K562 (cell line): ENCODE data around the gene GNB2. TPM values are rescaled to one million over a fixed set of nuclear protein-coding genes. Genes with fewer than 3 reads are reported as not detected.
A peak's percentile ranks its signal among the peaks of the same experiment; 100 is the strongest.

Experiments
- ATF7 ChIP-seq: fragments of 450-650 bp; IDR thresholded peaks from 2 replicates; pipeline ENCODE4 v1.7.1; 2014; ENCODE audit warnings: mild to moderate bottlenecking, moderate library complexity
- BHLHE40 ChIP-seq: IDR thresholded peaks from 2 replicates; pipeline ENCODE4 v1.6.1; 2011; ENCODE audit warnings: low read length, improper control_type of control experiment
- CUX1 ChIP-seq: fragments of 200-800 bp; sonication (Bioruptor generic); IDR thresholded peaks from 2 replicates; pipeline ENCODE4 v1.6.1; 2016; ENCODE audit warnings: missing genetic modification characterization, missing compliant biosample characterization
- CXXC5 ChIP-seq: fragments of 250-450 bp; sonication (Bioruptor Pico); IDR thresholded peaks from 2 replicates; pipeline ENCODE4 v1.8.0; 2022; ENCODE audit warnings: inconsistent platforms, mild to moderate bottlenecking, moderate library complexity
- DMBX1 ChIP-seq: fragments of 250-450 bp; sonication (Bioruptor Pico); IDR thresholded peaks from 2 replicates; pipeline ENCODE4 v1.8.0; 2022; ENCODE audit warnings: inconsistent platforms, mild to moderate bottlenecking, moderate library complexity, borderline replicate concordance
- HDAC3 ChIP-seq: fragments of 450-650 bp; IDR thresholded peaks from 2 replicates; pipeline ENCODE4 v1.6.1; 2018; ENCODE audit warnings: borderline replicate concordance, mild to moderate bottlenecking, moderate library complexity; ENCODE audit not compliant: partially characterized antibody
- HLTF ChIP-seq: fragments of 450-650 bp; IDR thresholded peaks from 2 replicates; pipeline ENCODE4 v1.6.1; 2016
- HNRNPLL ChIP-seq: fragments of 200-400 bp; formaldehyde crosslinking; IDR thresholded peaks from 2 replicates; pipeline ENCODE4 v1.6.1; 2017; ENCODE audit warnings: low read length, low read depth, mild to moderate bottlenecking; ENCODE audit not compliant: poor library complexity, severe bottlenecking
- JUN ChIP-seq, 2 experiments: sonication (generic) in 1 of 2; formaldehyde crosslinking in 1 of 2; IDR thresholded peaks; 2 replicates each; pipeline versions ENCODE4 v1.6.1 to v1.8.0; 2012 to 2022; ENCODE audit warnings: borderline replicate concordance in 2 of 2, mild to moderate bottlenecking in 2 of 2, improper control_type of control experiment in 1 of 2, low read depth in 1 of 2, low read length in 1 of 2, missing genetic modification reagents in 1 of 2
- MECOM ChIP-seq: fragments of 250-450 bp; sonication (Bioruptor Pico); IDR thresholded peaks from 2 replicates; pipeline ENCODE4 v1.8.0; 2022; ENCODE audit warnings: inconsistent platforms
- NEUROD1 ChIP-seq: fragments of 150-350 bp; IDR thresholded peaks from 2 replicates; pipeline ENCODE4 v1.6.1; 2014; ENCODE audit warnings: borderline replicate concordance, low read length, low read depth; ENCODE audit not compliant: partially characterized antibody
- NR1H2 ChIP-seq: sonication (generic); formaldehyde crosslinking; IDR thresholded peaks from 2 replicates; pipeline ENCODE4 v1.4.0; 2020; ENCODE audit warnings: mild to moderate bottlenecking, missing genetic modification reagents
- TAF1 ChIP-seq: IDR thresholded peaks from 2 replicates; pipeline ENCODE4 v1.6.1; 2011; ENCODE audit warnings: mild to moderate bottlenecking, low read length, moderate library complexity; ENCODE audit not compliant: insufficient read depth, control insufficient read depth, severe bottlenecking; ENCODE audit errors: extremely low read depth
- TAF7 ChIP-seq: fragments of 450-650 bp; IDR thresholded peaks from 2 replicates; pipeline ENCODE4 v1.6.1; 2016; ENCODE audit warnings: missing genetic modification characterization, missing compliant biosample characterization
- USF2 ChIP-seq: sonication (generic); formaldehyde crosslinking; IDR thresholded peaks from 2 replicates; pipeline ENCODE4 v1.5.0; 2020; ENCODE audit warnings: missing genetic modification reagents
- ZKSCAN8 ChIP-seq: fragments of 200-800 bp; sonication (Bioruptor generic); IDR thresholded peaks from 2 replicates; pipeline ENCODE4 v1.6.1; 2016; ENCODE audit warnings: missing genetic modification characterization, missing compliant biosample characterization
- ZNF395 ChIP-seq: fragments of 200-800 bp; sonication (Bioruptor generic); IDR thresholded peaks from 2 replicates; pipeline ENCODE4 v1.6.1; 2017; ENCODE audit warnings: missing genetic modification characterization, missing compliant biosample characterization
- polyA plus RNA-seq, 8 experiments: library from polyadenylated mRNA; depleted of rRNA in 4 of 8; stranded (reverse) in 5 of 8; unstranded in 3 of 8; fragments of >200 nt; fragmentation: Nextera tagmentation in 2 of 8; fragmentation: Illumina TruSeq in 1 of 8; extraction: Ambion mirVana in 2 of 8; extraction: Trizol in 1 of 8; gene quantifications; 2 replicates each; pipeline versions ENCODE4 v1.2.1 to v1.2.3, GENCODE V29; 2011 to 2014; ENCODE audit warnings: inconsistent platforms in 1 of 8, missing spikeins in 1 of 8
- total RNA-seq, 7 experiments: library from RNA; depleted of rRNA in 6 of 7; stranded (reverse); fragments of >200 nt in 6 of 7; fragmentation: Illumina TruSeq in 2 of 7; extraction: Trizol in 2 of 7; gene quantifications; 2 replicates each; pipeline versions ENCODE4 v1.2.1 to v1.2.3, GENCODE V29; 2011 to 2021; ENCODE audit warnings: low replicate concordance in 1 of 7

The GNB2 gene
- total and polyA plus RNA-seq, 9 of the 15 experiments (the other 6 are each of a cell fraction or from before 2014, with no cell fraction given), result 0.65 to 320 (median 104) TPM

GRCh38 chr7:100694098-100694745 is 20.7 kb downstream of the GNB2 start, which contains the start of gene GIGYF1 (continued):
- TF ChIP-seq CUX1 (CRISPR knock-in tag) (no peak), HLTF (no peak), ZNF395 (peak; percentile 67; the same call in 1 of the 2 replicates), HNRNPLL (peak; percentile 31), USF2 (CRISPR knock-in tag) (peak; percentile 83), NEUROD1 (no peak), BHLHE40 (peak; percentile 87), JUN (IDR thresholded peaks at IDR 0.05; ENCODE audit: borderline replicate concordance, low read depth, low read length) (0 out of 2 replicates have a peak, but pooled peaks have one; percentile 18), JUN (CRISPR knock-in tag; IDR thresholded peaks at IDR 0.05; ENCODE audit: borderline replicate concordance) (no peak), NR1H2 (CRISPR knock-in tag) (no peak), MECOM (CRISPR knock-in tag) (no peak), TAF1 (peak; percentile 32), DMBX1 (CRISPR knock-in tag) (0 out of 2 replicates have a peak, but pooled peaks have one; percentile 45), TAF7 (no peak; the same call in 1 of the 2 replicates), CXXC5 (peak; percentile 83), ZKSCAN8 (CRISPR knock-in tag) (no peak), ATF7 (no peak), HDAC3 (no peak)
